ENCODE data around the gene CNTN6. TPM values are rescaled to one million over a fixed set of nuclear protein-coding genes. Genes with fewer than 3 reads are reported as not detected.

CNTN6 gene
- polyA plus RNA-seq, 1 donor (not counting 4 experiments of a cell fraction or from before 2014, with no cell fraction given), result not detected

DNA sequence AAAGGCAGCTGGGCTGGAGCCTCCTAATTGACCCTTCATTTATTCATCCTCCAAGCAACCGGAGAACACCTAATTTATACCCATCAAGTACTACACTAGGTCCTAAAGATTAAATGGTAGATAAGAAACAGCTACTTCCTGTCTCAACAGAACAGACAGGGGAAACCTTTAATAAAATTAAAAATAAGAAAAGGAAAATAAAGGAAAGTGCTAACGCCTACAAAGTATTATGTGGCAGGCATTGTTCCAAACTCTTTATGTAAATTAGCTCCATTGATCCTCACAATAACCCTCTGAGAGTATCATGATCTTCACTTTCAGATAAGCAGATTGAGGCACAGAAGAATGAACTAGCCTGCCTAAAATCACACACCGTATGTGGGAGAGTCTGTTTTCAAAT is 139.5 kb downstream of the CNTN6 start:
- FAIRE-seq, result no peak
- H3K27ac ChIP-seq (ENCODE audit: control insufficient read depth, insufficient read depth, low read length), result no peak overlapping the region
- no peaks in the 10 kb centered on the region for H3K9me3 ChIP-seq (ENCODE audit: control insufficient read depth, low read depth, low read length)
- H3K4me2 ChIP-seq (ENCODE audit: control insufficient read depth, extremely low read depth, insufficient read depth, low read depth, low read length), result no peak overlapping the region
- no peak overlapping the region for H3K4me3 ChIP-seq (ENCODE audit: control insufficient read depth in 2 of 3, extremely low read depth in 1 of 3, insufficient read depth in 2 of 3, low read depth in 1 of 3, low read length in 3 of 3)
- H3K79me2 ChIP-seq (ENCODE audit: control insufficient read depth, insufficient read depth, low read length), result no peaks in the 10 kb centered on the region
- dilution Hi-C loops (cut with MboI; ENCODE audit: extremely low pct_ligation_motif_present, low sequenced_read_pairs), result no loop called here
- no peak overlapping the region for H3K9ac ChIP-seq (ENCODE audit: control insufficient read depth, extremely low read depth, insufficient read depth, low read length)
- no peaks in the 10 kb centered on the region for H3K9me1 ChIP-seq (ENCODE audit: control insufficient read depth, extremely low read depth, insufficient read depth, low read length)
- TF ChIP-seq CTCF (optimal IDR thresholded peaks at IDR 0.05 in 1 of 3, IDR thresholded peaks at IDR 0.05 in 1 of 3, conservative IDR thresholded peaks at IDR 0.05 in 1 of 3; ENCODE audit: extremely low read depth in 1 of 3, insufficient read depth in 2 of 3, low read length in 3 of 3) (no peak), EZH2 (IDR thresholded peaks at IDR 0.05; ENCODE audit: low read length) (no peak)
- no peaks in the 10 kb centered on the region for H4K20me1 ChIP-seq (ENCODE audit: control insufficient read depth, extremely low read depth, insufficient read depth, low read length)
- DNase-seq (ENCODE audit: low read depth, low spot score), result no peak
- H3K27me3 ChIP-seq (ENCODE audit: control insufficient read depth, extremely low read depth, insufficient read depth, low read length), result no peaks in the 10 kb centered on the region
- H2AFZ ChIP-seq (ENCODE audit: control insufficient read depth, low read length), result no peak overlapping the region
- no peaks in the 10 kb centered on the region for H3K36me3 ChIP-seq (ENCODE audit: control insufficient read depth in 2 of 2, extremely low read depth in 1 of 2, insufficient read depth in 2 of 2, low read length in 2 of 2)
- no peaks in the 10 kb centered on the region for H3K4me1 ChIP-seq (ENCODE audit: control insufficient read depth, extremely low read depth, insufficient read depth, low read length)

GRCh38 chr3:1235526-1236120 is 142.8 kb downstream of the CNTN6 start:
- Histone ChIP-seq H3K27me3 (ENCODE audit: control insufficient read depth, extremely low read depth, insufficient read depth, low read length) (no peaks in the 10 kb centered on the region), H3K4me1 (ENCODE audit: control insufficient read depth, extremely low read depth, insufficient read depth, low read length) (no peaks in the 10 kb centered on the region), H3K36me3 (ENCODE audit: control insufficient read depth in 2 of 2, extremely low read depth in 1 of 2, insufficient read depth in 2 of 2, low read length in 2 of 2) (no peaks in the 10 kb centered on the region), H3K79me2 (ENCODE audit: control insufficient read depth, insufficient read depth, low read length) (no peaks in the 10 kb centered on the region), H3K9ac (ENCODE audit: control insufficient read depth, extremely low read depth, insufficient read depth, low read length) (no peak overlapping the region), H3K27ac (ENCODE audit: control insufficient read depth, insufficient read depth, low read length) (no peak overlapping the region), H3K9me3 (ENCODE audit: control insufficient read depth, low read depth, low read length) (no peaks in the 10 kb centered on the region), H4K20me1 (ENCODE audit: control insufficient read depth, extremely low read depth, insufficient read depth, low read length) (no peaks in the 10 kb centered on the region), H3K4me3 (ENCODE audit: control insufficient read depth in 2 of 3, extremely low read depth in 1 of 3, insufficient read depth in 2 of 3, low read depth in 1 of 3, low read length in 3 of 3) (no peak overlapping the region), H2AFZ (ENCODE audit: control insufficient read depth, low read length) (no peak overlapping the region), H3K4me2 (ENCODE audit: control insufficient read depth, extremely low read depth, insufficient read depth, low read depth, low read length) (no peak overlapping the region), H3K9me1 (ENCODE audit: control insufficient read depth, extremely low read depth, insufficient read depth, low read length) (no peaks in the 10 kb centered on the region)
- dilution Hi-C loops (cut with MboI; ENCODE audit: extremely low pct_ligation_motif_present, low sequenced_read_pairs), result no loop called here
- FAIRE-seq (no peak), DNase-seq (ENCODE audit: low read depth, low spot score) (no peak)
- TF ChIP-seq EZH2 (IDR thresholded peaks at IDR 0.05; ENCODE audit: low read length), result no peak
- TF ChIP-seq CTCF (optimal IDR thresholded peaks at IDR 0.05 in 1 of 3, IDR thresholded peaks at IDR 0.05 in 1 of 3, conservative IDR thresholded peaks at IDR 0.05 in 1 of 3; ENCODE audit: extremely low read depth in 1 of 3, insufficient read depth in 2 of 3, low read length in 3 of 3), result no peak

Measured in keratinocyte (primary cell).